Measurements from ENCODE around the gene TTC39B. TPM values are rescaled to one million over a fixed set of nuclear protein-coding genes. Genes with fewer than 3 reads are reported as not detected.
A peak's percentile ranks its signal among the peaks of the same experiment; 100 is the strongest.
"Not testable (repeated sequence)": the region's sequence is repeated elsewhere in the genome, so short reads cannot be mapped to it uniquely, and the experiment has no call there.

Gene TTC39B
- polyA plus RNA-seq, 3 donors from 2014 or later: 3.8 to 10.4 (median 7.9) TPM

DNA sequence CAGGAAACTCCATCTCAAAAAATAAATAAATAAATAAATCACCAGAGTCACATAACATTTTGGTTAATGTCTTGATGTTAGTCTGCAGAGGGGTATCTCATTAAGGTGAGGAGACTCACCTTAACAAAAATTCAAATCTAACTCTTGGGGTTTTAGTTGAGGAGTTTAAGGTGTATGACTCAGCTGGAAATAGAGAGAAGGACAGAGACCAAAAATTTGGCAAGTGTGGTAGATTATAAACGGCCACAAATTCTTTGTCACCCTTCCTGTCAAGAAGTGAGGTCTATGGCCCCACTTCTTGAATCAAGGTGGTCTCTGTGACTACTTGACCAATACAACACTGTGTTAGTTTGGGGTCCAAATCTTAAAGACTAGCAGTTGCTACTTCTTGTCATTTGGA, 60.8 kb downstream of the TTC39B start:
- Mint-ChIP-seq H3K36me3 (peaks cover 4 to 13% (median 4%) of the 10 kb centered on the region in 3 donors), H3K27ac (peak overlapping the region in 4 of 6 donors; percentile 45 to 72 (median 69)), H3K4me1 (peaks cover 54 to 89% of the 10 kb centered on the region in 2 donors), H3K4me3 (no peak overlapping the region), H3K27me3 (ENCODE audit: low read depth in 3 of 3) (no peaks in the 10 kb centered on the region), H3K9me3 (no peaks in the 10 kb centered on the region)
- DNase-seq: no peak

DNA sequence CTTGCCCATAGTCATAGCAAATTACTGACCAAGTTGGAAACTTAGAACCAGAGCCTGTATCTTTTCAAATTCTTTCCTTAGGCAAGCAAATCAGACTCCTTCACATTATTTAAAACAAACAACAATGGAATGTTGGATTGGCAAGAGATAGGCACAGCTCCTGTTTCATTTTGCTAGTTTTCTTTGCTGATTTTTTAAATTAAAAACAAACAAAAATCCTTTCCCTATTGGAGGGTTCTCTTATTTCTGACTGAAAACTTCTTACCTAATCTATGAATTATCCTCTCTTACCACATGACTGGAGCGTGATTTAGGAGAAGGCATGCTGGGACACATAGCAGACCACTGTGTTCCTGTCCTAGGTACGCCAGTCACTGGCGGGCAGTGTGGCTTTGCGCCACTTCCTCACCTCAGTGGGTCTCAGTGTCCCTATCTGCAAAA, 63.0 kb downstream of the TTC39B start:
- Mint-ChIP-seq H3K4me3 (peak overlapping the region in 4 of 5 donors; percentile 28 to 58 (median 43)), H3K27me3 (ENCODE audit: low read depth in 3 of 3) (no peaks in the 10 kb centered on the region), H3K27ac (peak overlapping the region in 4 of 6 donors; percentile 17 to 86 (median 50)), H3K4me1 (peaks cover 60 to 91% of the 10 kb centered on the region in 2 donors), H3K36me3 (peaks cover 4 to 16% (median 12%) of the 10 kb centered on the region in 3 donors), H3K9me3 (no peaks in the 10 kb centered on the region)
- no peak for DNase-seq

DNA sequence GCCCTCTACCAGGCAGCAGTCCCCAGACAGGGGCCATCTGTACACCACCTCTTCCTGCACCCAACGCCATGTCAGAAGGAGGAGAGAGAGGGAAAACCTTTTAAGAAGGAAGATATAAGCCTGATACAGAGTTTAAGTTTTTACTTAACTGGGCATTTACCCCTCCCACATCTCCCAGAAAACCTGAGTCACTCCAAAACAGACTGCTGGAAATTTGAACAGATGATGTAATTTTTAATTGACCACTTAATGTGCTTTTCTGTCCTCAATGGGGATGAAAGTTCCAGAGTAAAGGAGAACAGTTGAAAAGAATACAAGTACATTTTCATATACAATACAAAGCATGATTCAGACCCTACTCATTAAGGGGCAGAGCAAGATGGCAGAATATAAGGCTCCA, 63.9 kb downstream of the TTC39B start:
- Mint-ChIP-seq H3K27ac (peak overlapping the region in 2 of 6 donors; percentile 20 to 49), H3K4me1 (peaks cover 59 to 91% of the 10 kb centered on the region in 2 donors), H3K4me3 (no peak overlapping the region), H3K36me3 (peaks cover 12 to 20% (median 18%) of the 10 kb centered on the region in 3 donors), H3K9me3 (peaks cover 3 to 9% (median 7%) of the 10 kb centered on the region in 6 donors), H3K27me3 (ENCODE audit: low read depth in 3 of 3) (no peaks in the 10 kb centered on the region)
- DNase-seq: no peak

DNA sequence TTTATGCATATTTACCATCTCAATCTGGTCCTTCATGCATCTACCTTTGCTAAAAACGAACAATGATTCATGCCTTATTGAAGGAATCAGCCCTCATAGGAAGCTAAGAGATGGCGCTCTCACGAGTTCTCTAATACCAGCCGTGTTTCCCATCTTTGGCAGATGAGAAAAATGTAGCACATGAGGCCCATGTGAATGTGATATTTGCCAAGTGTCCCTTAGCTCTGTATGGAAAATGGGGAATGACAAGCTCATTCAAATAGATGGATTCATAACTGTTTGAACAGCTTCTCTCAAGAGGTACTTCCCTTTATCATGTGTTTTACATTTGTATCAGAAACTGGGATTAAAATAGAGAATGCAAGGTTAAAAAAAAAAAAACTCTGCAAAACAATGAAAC, 66.1 kb downstream of the TTC39B start:
- peaks cover 0 to 2% (median 0%) of the 10 kb centered on the region in 3 donors for H3K27me3 Mint-ChIP-seq (ENCODE audit: low read depth in 3 of 3)
- no peak for DNase-seq
- H3K27ac Mint-ChIP-seq: peak overlapping the region in 1 of 6 donors; percentile 0
- H3K9me3 Mint-ChIP-seq: peaks cover 6 to 30% (median 26%) of the 10 kb centered on the region in 6 donors
- peaks cover 27 to 40% (median 38%) of the 10 kb centered on the region in 3 donors for H3K36me3 Mint-ChIP-seq
- no peak overlapping the region for H3K4me3 Mint-ChIP-seq
- peaks cover 48 to 91% of the 10 kb centered on the region in 2 donors for H3K4me1 Mint-ChIP-seq

DNA sequence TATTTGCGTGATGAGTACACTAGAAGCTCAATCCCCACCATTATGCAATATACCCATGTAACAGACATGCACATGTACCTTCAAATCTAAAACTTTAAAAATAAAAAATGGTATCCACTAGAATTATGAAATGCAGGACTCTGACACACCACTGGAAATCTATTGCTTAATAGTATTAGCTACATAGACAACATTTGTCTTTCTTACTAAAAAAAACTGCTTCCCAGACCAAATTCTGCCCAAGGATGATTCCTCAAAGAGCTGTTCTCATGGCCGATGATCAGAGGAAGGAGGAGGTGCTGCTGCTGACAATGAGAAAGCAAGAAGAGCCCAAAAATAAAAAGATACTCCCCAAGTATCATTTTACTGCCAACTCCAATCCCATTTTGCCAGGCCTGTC, 67.2 kb downstream of the TTC39B start:
- peak overlapping the region in 1 of 6 donors; percentile 10 for H3K27ac Mint-ChIP-seq
- peaks cover 45 to 88% of the 10 kb centered on the region in 2 donors for H3K4me1 Mint-ChIP-seq
- H3K4me3 Mint-ChIP-seq: no peak overlapping the region
- peaks cover 10 to 40% (median 35%) of the 10 kb centered on the region in 6 donors for H3K9me3 Mint-ChIP-seq
- peaks cover 0 to 2% (median 1%) of the 10 kb centered on the region in 3 donors for H3K27me3 Mint-ChIP-seq (ENCODE audit: low read depth in 3 of 3)
- DNase-seq: no peak
- peaks cover 36 to 48% (median 43%) of the 10 kb centered on the region in 3 donors for H3K36me3 Mint-ChIP-seq

DNA sequence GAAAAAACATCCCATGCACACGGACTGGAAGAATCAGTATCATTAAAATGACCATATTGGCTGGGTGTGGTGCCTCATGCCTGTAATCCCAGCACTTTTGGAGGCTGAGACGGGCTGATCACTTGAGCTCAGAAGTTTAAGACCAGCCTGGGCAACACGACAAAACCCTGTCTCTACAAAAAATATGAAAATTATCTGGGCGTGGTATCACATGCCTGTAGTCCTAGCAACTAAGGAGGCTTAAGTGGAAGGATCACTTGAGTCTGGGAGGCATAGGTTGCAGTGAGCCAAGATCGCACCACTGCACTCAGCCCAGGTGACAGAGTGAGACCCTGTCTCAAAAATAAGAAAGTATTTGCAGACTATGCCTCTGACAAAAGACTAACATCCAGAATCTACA, 68.4 kb downstream of the TTC39B start:
- peaks cover 10 to 42% (median 35%) of the 10 kb centered on the region in 6 donors for H3K9me3 Mint-ChIP-seq
- H3K36me3 Mint-ChIP-seq: peaks cover 36 to 45% (median 43%) of the 10 kb centered on the region in 3 donors
- no peak overlapping the region for H3K27ac Mint-ChIP-seq
- H3K4me1 Mint-ChIP-seq: peaks cover 37 to 76% of the 10 kb centered on the region in 2 donors
- H3K27me3 Mint-ChIP-seq (ENCODE audit: low read depth in 3 of 3): peaks cover 0 to 2% (median 1%) of the 10 kb centered on the region in 3 donors
- H3K4me3 Mint-ChIP-seq: no peak overlapping the region
- no peak for DNase-seq

DNA sequence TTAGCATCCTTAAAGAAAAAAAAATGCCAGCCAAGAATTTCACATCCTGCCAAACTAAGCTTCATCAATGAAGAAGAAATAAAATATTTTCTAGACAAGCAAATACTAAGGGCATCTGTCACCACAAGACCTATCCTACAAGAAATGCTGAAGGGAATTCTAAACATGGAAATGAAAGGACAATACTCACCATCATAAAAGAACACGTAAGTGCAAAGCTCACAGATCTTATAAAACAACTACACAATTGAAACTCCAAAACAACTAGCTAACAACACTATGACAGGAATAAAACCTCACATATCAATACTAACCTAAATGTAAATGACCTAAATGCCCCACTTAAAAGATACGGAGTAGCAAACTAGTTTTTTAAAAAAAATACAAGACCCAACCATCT, 71.4 kb downstream of the TTC39B start:
- peaks cover 0 to 4% (median 1%) of the 10 kb centered on the region in 3 donors for H3K27me3 Mint-ChIP-seq (ENCODE audit: low read depth in 3 of 3)
- peaks cover 35 to 68% of the 10 kb centered on the region in 2 donors for H3K4me1 Mint-ChIP-seq
- H3K27ac Mint-ChIP-seq: no peak overlapping the region
- H3K4me3 Mint-ChIP-seq: peak overlapping the region in 1 of 5 donors; percentile 5
- DNase-seq: no peak
- peaks cover 10 to 42% (median 36%) of the 10 kb centered on the region in 6 donors for H3K9me3 Mint-ChIP-seq
- H3K36me3 Mint-ChIP-seq: peaks cover 46 to 52% (median 48%) of the 10 kb centered on the region in 3 donors

DNA sequence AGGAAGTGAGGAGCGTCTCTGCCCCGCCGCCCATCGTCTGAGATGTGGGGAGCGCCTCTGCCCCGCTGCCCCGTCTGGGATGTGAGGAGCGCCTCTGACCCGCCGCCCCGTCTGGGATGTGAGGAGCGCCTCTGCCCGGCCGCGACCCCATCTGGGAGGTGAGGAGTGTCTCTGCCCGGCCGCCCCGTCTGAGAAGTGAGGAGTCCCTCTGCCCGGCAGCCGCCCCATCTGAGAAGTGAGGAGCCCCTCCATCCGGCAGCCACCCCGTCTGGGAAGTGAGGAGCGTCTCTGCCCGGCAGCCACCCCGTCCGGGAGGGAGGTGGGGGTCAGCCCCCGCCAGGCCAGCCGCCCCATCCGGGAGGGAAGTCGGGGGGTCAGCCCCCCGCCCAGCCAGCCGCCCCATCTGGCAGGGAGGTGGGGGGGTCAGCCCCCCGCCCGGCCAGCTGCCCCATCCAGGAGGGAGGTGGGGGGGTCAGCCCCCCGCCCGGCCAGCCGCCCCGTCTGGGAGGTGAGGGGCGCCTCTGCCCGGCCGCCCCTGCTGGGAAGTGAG, 73.0 kb downstream of the TTC39B start:
- not testable (repeated sequence) for DNase-seq; H3K27me3 Mint-ChIP-seq (ENCODE audit: low read depth in 3 of 3); H3K27ac Mint-ChIP-seq; H3K4me3 Mint-ChIP-seq
- Mint-ChIP-seq H3K4me1 (peaks cover 39 to 68% of the 10 kb centered on the region in 2 donors), H3K36me3 (peaks cover 39 to 52% (median 46%) of the 10 kb centered on the region in 3 donors), H3K9me3 (peaks cover 10 to 42% (median 36%) of the 10 kb centered on the region in 6 donors)

DNA sequence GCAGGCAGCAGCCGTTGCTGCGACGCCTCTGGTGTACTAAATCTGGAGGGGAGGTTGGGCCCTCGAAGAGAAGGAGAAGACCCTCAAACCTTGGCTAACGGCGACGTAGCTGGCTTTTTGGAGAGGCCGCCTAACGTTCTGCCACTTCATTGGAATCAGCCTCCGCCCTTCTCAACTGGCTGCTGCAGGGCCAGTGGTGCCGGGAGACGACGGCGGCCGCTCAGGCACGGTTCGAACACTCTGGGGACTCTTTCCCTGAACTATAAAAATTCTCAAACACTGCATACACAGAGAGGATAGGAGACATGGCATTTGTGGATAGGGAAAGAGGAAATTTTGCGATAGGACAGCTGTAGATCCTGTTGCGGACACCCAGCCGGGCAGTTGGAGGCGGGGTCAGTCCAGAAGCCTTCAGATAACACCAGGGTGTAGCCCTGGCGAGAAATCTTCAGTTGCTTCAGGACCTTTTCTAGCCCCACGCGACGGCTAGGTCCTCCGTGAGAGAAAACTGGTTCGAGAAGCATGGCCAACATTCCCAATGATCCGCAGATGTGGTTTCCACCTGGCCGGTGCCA, 74.2 kb downstream of the TTC39B start:
- not testable (repeated sequence) for DNase-seq; H3K27ac Mint-ChIP-seq; H3K4me3 Mint-ChIP-seq; H3K27me3 Mint-ChIP-seq (ENCODE audit: low read depth in 3 of 3)
- Mint-ChIP-seq H3K36me3 (peaks cover 28 to 41% (median 35%) of the 10 kb centered on the region in 3 donors), H3K4me1 (peaks cover 36 to 65% of the 10 kb centered on the region in 2 donors), H3K9me3 (peaks cover 4 to 31% (median 28%) of the 10 kb centered on the region in 6 donors)

DNA sequence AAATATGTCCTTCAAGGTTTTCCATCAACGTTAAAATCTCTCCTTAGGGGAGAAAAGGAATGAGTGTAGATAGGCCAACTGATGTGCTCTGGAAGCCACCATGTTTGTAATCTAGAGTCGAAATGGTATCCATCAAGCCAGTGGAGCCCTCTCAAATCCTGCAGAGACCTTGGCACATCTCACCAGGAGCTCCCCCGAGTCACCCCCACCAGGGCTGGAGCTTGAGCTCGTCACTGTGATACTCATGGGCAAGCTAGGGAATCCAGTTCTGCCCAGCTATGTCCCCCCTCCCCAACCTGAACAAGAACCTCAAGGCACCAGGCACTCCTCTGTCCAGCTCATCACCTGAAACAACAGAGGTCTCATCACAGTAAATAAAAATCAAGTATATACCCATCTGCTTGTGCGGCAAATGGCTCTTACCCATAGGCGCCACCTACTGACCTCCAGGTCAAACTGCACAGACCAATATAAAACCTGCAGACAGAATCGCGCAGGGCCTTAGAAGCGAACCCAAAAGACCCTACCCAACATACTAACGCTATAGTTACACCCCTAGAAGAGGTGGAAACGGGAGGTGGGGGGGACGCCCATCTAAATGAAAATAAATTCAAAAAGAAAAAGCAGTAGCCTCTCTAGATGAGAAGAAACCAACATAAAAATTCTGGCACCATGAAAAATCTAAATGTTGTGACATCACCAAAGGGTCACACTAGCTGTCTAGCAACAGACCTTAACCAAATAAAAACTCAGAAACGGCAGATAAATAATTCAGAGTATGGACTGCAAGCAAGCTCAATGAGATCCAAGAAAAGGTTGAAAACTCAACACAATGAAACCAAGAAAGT, 75.0 kb downstream of the TTC39B start:
- DNase-seq: no peak
- Mint-ChIP-seq H3K36me3 (peaks cover 21 to 33% (median 27%) of the 10 kb centered on the region in 3 donors), H3K27ac (peak overlapping the region in 1 of 6 donors; percentile 14), H3K9me3 (peaks cover 4 to 23% (median 20%) of the 10 kb centered on the region in 6 donors), H3K27me3 (ENCODE audit: low read depth in 3 of 3) (peaks cover 0 to 2% (median 1%) of the 10 kb centered on the region in 3 donors), H3K4me1 (peaks cover 36 to 57% of the 10 kb centered on the region in 2 donors), H3K4me3 (no peak overlapping the region)

DNA sequence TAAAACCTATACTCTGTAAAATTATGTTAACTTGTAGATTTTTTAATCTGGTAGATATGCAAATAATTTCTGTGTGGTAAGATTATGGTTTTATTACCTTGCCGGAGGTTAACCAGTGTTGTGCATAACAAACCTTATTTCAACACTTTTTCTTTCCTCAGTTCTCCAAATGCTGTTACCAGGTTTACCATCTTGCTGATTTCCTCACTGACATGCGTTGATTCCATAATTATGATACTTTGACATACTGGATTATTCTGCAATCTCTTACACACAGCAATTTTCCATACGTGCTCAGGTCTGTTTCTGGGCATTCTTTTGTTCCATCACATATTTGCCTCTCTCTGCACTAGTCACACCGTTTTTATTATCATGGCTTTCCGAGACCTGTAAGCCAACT, 77.6 kb downstream of the TTC39B start:
- Mint-ChIP-seq H3K27me3 (ENCODE audit: low read depth in 3 of 3) (peaks cover 0 to 2% (median 0%) of the 10 kb centered on the region in 3 donors), H3K36me3 (peaks cover 9 to 18% (median 10%) of the 10 kb centered on the region in 3 donors), H3K9me3 (peaks cover 0 to 3% (median 0%) of the 10 kb centered on the region in 6 donors), H3K4me3 (no peak overlapping the region), H3K4me1 (peaks cover 22 to 46% of the 10 kb centered on the region in 2 donors), H3K27ac (no peak overlapping the region)
- no peak for DNase-seq

DNA sequence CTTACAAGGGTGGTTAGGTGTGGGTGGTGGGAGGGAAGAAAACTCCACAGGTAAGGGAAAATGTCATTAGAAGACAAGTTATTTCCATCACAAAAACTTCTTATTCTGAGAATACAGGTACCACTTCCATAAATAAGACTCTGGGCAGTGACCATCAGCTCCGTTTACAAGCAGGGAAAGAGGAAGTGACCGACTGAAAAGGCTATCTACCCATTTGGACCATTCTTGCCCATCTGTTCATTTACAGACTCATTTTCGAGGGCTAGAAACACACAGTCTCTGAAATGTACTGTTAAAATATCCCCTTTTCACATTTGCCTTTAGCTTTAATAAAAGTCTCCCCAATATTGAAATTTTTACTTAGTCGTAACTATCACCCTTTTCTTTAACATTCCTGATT, 79.5 kb downstream of the TTC39B start:
- H3K27me3 Mint-ChIP-seq (ENCODE audit: low read depth in 3 of 3): peaks cover 0 to under 1% (median 0%) of the 10 kb centered on the region in 3 donors
- no peak overlapping the region for H3K27ac Mint-ChIP-seq
- peaks cover 14 to 22% (median 21%) of the 10 kb centered on the region in 3 donors for H3K36me3 Mint-ChIP-seq
- DNase-seq: no peak
- H3K4me1 Mint-ChIP-seq: peaks cover 29 to 61% of the 10 kb centered on the region in 2 donors
- no peak overlapping the region for H3K4me3 Mint-ChIP-seq
- H3K9me3 Mint-ChIP-seq: peaks cover 0 to 4% (median 0%) of the 10 kb centered on the region in 6 donors

DNA sequence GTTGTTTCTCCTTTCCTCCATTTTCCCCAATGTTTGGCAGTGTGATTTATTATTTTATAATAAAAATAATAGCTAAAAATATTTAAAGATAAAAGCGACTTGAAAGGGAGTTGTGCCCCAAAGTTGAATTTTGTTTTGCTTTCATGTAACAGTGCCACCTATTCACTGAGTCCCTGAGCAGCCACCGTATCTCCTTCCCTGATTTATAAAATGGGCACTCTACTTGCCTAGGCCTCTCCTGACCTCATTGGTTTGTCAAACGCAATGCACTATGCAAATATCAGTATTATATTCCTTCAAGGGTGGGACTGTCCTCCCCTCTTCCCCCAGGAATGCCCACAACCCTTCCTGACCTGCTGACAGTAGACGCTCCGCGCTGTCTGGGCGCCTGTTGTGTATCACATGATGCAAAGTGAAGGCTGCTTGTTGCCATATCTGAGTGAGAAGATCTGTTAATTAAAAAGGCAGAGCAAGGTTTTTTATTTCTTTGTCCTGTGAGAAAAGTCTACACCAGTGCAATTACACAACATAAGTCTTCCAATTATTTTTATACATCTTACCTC, 81.4 kb downstream of the TTC39B start:
- Mint-ChIP-seq H3K9me3 (peaks cover 0 to 4% (median 0%) of the 10 kb centered on the region in 6 donors), H3K4me1 (peaks cover 29 to 69% of the 10 kb centered on the region in 2 donors), H3K27me3 (ENCODE audit: low read depth in 3 of 3) (no peaks in the 10 kb centered on the region), H3K4me3 (no peak overlapping the region), H3K27ac (peak overlapping the region in 1 of 6 donors; percentile 70), H3K36me3 (peaks cover 6 to 18% (median 14%) of the 10 kb centered on the region in 3 donors)
- DNase-seq: no peak

All from immature natural killer cell (primary cell).